DMS 273 treated with DMSO at 0.1 percent for 48 hours (cell line): ENCODE data around the gene SYT7.
A peak's percentile ranks its signal among the peaks of the same experiment; 100 is the strongest.

Source experiments
- DNase-seq: peaks from one replicate; lab custom pipeline; 2025; lab: John Stamatoyannopoulos, UW

Gene SYT7

DNA sequence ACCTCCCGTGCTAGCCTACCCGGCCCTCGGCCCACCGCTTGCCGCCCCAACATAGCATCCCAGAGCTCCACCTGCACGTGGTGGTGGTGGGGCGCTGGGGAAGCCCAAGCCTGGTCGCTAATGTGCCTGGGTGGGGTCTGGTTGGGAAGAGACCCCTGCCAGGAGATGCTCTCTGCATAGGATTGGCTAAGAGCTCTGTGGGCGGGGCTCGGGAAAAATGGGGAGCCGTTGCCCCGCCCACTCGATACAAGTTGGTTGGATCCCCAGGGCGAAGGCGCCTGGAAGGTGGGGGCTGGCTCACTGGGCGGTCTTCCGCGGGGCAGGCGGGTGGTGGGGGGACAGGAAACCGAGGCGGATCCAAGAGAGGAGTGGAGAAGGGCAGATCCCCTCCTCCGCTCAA is 64.7 kb downstream of the SYT7 start:
- no peak for DNase-seq

DNA sequence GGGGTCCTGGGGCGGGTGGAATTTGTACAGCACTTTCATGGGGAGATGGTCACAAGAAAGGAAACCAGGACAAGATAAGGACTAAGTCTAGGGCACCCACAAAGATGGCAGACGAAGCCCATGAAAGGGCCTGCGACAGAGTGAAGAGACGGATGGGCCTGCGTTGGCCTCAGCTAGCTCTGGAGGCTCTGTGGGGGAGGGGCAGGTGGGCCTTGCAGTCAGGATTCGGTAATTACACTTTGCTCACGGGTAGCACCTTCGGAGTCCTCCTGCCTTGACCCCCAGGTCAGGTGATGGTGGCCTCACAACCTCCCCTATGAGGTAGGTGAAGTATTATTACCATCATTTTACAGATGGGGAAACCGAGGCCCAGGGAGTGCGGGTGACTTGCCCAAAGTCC is 65.2 kb downstream of the SYT7 start:
- DNase-seq, result no peak

- DNase-seq, result no peak
Observed at GRCh38 chr11:61514050-61514917, 66.6 kb downstream of the SYT7 start.

DNA sequence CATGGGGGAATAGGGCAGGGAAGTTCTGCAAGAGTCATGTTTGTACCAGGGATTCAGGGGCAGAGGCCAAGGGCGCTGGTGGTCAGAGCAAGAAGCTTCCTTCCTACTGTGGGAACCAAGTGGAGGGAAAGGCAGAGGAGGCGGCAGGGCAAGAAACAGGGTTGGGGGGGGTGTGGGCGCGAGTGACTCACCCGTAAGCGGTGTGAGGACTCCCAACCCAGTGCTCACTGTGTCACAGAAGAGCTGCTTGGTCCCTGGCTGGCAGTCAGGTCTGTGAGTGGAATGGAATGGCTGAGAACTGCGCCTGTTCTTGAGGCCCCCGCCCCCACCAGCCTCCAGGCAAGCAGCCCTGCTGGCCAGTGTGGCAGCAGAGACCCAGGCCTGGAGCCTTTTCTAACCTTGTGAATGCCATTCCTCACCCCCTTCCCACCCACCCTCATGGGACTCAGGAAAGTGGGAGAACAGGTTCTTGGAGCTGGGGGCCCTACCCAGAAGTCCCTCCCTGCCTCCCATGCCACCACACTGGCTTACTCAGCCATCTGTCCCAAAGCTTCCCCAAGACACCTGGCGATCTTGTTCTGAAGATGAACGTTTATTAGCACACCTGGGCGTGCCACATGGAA is 67.6 kb downstream of the SYT7 start:
- DNase-seq, result no peak

DNA sequence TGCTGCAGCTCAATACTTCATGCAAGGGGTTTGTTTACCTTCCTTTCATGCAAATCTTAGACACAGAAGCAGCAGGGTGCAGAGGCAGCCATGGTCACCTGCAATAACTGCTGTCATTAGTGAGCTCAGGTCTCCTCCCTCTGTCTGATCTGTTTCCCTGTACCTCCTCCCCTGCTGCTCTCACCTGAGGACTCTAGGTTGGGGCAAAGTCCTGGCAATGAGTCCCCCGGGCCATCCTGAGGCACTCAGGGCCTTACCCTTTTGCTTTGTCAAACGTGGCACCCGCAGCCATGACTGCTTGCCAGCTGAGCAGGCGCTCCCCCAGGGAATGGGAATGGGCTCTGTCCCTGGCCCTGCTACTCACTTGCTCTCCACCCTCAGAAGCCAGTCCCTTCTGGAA is 68.4 kb downstream of the SYT7 start:
- DNase-seq, result no peak

GRCh38 chr11:61511383-61511782 is 69.5 kb downstream of the SYT7 start:
- no peak for DNase-seq

DNA sequence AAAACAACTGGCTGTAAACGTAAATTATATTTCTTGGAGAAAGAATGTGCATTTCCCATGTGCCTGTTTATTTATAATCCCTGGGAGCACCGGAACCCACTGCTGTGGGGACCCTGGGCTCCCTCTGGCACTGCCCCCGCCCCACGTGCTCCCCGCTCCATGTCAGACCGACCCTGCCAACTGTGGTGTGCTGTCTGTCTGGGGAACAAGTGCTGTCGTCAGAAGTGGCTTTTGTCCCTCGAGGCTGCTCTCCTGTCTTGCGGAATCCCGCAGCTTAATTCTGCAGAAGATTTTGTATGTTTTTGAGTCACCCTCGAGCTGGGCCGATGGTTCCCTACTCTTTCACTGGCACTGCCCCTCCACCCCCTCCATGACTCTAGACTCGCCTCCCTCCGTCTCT is 69.9 kb downstream of the SYT7 start:
- no peak for DNase-seq

DNA sequence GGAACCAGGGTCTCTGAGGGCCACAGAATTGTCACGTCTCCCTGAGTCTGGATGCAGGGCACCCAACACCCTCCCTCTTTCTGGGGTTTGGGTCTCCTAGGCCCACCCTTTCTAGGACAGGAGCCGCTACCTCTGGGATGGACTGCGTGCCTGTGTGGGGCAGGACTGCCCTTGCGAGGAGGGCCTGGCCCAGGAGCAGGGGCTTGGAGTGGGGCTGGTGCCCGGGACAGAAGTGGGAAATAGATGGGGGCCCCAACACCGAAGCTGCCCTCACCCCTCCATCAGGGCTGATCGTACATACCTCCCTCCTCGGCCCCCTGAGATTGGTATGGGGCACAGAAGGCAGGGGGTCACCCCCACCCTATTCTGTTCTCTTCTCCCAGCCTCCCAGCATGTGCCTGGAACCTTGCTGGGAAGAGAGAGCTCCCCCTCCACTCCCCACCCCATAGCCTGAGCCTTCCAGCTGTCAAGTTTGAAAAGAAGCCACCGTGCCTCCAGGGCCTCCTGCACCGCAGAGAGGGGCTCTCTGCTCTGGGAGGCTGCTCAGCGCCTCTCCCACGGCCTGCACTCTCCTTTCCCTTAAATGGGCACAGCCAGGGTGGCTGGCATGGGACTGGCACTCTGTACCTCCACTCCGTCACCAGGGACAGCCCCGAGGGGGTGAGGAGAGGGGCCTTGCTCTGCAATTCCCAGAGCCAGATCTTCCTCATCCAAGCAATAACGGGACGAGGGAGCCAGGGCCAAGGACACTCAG is 70.5 kb downstream of the SYT7 start:
- DNase-seq, result no peak

DNA sequence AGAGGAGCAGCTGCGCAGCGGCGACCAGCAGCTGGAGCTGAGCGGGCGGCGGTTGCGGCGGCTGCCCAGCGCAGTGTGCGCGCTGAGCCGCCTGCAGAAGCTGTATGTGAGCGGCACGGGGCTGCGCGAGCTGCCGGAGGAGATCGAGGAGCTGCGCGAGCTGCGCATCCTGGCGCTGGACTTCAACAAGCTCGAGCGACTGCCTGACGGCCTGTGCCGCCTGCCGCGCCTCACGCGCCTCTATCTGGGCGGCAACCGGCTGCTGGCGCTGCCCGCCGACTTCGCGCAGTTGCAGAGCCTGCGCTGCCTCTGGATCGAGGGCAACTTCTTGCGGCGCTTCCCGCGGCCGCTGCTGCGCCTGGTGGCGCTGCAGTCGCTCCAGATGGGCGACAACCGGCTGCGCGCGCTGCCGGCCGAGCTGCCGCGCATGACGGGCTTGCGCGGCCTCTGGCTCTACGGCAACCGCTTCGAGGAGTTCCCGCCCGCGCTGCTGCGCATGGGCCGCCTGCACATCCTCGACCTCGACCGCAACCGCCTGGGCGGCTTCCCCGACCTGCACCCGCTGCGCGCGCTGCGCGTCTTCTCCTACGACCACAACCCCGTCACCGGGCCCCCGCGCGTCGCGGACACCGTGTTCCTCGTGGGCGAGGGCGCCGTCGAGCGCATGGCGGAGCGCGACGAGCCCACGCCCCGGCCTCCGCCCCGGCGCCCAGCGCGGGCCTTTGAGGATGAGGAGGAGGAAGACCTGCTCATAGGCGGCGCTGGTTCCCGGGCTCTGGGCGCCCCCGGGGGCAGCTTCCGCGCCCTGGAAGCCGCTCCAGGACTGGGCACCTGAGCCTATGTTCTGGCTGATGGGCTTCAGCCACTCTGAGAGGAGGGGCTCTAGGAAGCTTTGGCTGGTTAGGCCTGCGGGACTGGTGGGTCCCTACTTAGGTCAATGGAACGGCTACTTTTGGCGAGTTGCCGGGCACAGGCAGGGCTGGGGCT is 71.5 kb downstream of the SYT7 start:
- DNase-seq, result peak; percentile 52

- DNase-seq, result no peak
Observed at GRCh38 chr11:61507962-61508861, 72.7 kb downstream of the SYT7 start, which contains the start of gene LRRC10B. LRRC10B (plus strand) TSS chr11:61508749; CDS start chr11:61508999, 250 bp downstream.

DNA sequence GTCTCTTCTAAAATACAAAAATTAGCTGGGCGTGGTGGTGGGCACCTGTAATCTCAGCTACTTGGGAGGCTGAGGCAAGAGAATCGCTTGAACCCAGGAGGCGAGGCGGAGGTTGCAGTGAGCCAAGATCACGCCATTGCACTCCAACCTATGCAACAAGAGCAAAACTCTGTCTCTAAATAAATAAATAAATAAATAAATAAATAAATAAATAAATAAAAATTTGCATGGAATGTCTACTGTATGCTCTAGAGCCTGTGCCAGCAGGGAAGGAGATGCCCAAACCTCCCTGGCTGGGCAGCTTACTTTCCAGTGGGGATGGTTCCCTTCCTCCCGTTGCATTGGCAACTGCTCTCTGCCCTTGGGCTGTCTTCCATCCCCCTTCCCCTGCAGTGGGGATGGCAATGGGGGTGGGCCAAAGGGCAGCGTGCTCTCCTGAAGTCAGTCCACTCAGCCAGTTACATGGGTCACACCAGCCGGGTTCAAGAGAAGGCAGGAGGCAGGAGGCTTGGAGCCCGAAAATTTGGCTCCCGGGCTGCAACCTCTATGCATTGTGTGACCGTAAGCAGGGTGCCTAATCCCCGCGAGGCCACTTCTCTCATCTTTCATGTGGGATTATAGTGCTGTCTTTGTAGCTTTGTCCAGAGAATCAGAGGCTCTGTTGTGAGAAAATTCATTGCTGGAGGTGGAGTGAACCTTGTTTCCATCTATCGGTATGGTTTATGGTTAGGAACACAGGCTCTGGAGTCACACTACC is 73.7 kb downstream of the SYT7 start:
- no peak for DNase-seq

GRCh38 chr11:61505640-61506155 is 75.2 kb downstream of the SYT7 start:
- DNase-seq, result no peak

DNA sequence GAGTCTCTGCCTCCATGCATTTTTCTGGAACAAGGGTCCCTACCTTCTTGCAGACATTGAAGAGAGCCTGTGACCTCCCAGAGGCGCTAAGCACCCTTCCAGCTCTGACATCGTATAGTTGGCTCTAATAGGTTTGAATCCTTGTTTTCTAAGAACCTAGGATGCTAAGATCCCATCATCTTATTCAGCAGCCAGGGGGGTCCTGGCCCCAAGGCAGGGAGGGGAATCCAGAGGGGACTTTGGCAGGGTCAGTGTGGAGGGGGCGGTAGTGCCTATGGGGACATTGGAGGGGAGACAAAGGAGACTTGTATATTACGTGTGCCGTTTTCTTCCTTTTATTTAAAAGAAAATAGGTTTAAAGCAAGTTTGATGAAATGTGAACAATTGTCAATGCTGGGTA is 75.8 kb downstream of the SYT7 start:
- no peak for DNase-seq

DNA sequence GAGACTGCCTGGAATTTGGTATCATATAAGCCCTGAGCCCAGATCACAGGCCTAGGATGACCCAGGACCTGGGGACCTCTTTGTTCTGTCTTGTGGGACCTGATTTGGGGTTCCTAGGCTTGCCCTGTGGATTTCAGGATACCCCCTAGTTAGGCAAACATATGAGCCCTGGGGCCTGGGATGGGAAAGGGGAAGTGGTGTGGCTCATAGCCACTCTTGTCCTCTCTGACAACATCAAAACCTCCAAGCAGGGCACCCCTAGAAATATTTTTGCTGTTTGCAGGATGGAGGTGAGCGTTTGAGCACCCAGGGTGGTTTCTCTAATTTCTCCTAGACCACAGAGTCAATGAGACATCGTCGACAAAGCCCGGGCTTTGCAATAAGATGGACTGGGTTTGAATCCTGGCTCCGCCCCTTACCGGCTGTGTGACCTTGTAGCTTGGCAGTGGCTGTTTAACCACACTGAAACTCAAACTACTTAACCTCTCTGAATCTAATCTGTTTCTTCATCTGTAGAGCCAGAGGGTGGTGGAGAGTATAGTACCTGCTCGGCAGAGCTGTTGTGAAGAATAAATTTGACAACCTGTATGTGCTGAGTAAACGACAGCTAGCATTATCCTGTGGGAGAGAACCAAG is 77.6 kb downstream of the SYT7 start:
- no peak for DNase-seq

DNA sequence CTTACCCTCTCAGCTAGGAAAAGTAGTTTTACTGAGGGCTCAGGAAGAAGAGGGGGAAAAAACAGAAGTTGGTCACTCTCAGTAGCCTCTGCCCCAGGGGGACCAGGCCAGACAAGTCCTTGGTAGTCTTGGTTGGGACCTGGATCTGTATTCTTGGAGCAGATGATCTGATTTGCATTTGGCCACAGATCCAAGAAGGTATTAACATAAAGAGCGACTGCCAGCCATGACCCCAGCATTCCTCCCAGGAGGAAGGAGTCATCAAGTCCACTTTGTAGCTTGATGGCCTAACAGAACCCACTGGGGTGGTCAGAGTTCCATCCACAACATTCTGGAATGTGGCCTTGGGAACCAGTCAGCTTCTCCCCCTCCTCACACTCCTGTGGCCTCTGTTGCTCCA is 78.4 kb downstream of the SYT7 start:
- no peak for DNase-seq

GRCh38 chr11:61499816-61500491 is 80.9 kb downstream of the SYT7 start:
- DNase-seq, result no peak

DNA sequence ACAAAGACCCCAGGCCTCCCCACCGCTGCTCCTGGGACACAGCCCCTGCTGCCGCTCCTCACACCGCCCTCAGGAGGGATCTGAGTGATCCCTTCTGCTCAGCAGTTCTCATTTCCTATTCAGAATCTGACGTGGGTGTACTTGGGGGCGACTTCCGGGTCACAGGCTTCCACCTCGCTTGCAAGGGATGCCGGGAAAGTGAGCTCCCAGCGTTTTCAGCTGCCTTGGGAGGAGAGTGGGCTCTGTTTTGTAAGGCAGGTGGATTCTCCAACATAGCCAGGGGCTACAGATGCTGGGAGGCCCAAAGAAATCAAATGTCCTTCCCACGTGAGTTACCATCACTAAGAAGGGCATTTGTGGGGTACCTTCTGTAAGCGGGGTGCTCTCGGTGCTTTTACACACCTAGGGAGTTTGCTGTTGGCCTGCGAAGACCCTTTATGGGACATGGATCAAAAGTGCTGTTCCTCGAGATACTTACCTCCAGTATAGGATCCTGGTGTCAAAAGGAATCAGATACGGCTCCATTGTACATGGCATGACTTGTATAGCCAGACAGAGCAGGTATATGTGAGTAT is 82.0 kb downstream of the SYT7 start:
- no peak for DNase-seq

DNA sequence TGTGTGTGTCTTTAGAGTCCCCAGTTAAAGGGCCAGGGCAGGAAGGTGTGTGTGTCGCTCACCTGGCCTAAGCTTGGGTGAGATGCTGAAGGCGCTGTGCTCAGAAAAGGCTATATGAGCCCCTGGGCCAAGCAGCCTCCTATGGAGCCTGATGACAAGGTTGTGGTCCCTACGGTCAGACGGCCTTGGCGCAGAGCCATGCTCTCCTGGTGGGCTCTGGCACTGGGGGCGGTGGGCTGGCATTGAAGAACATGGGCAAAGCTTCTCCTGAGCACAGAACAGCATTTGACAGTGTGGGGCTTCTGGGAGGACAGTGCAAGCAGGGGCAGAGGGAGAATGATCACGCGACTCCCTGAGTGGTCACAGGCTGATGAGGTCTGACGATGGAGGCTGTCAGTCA is 83.0 kb downstream of the SYT7 start:
- no peak for DNase-seq
